Glutamatergic neuron (in vitro differentiated cells): Measurements from ENCODE around the gene IWS1. TPM values are rescaled to one million over a fixed set of nuclear protein-coding genes. Genes with fewer than 3 reads are reported as not detected.

ENCODE experiments used
- DNase-seq: peaks from one replicate; pipeline ENCODE4 v3.0.0; 2022
- H3K27ac Mint-ChIP-seq: one replicate; pipeline ENCODE4 v1.8.0; 2020; ENCODE audit warnings: mild to moderate bottlenecking, mixed read lengths, inconsistent platforms; ENCODE audit not compliant: unreplicated experiment
- H3K27me3 Mint-ChIP-seq: one replicate; pipeline ENCODE4 v1.8.0; 2020; ENCODE audit warnings: mild to moderate bottlenecking, moderate library complexity, mixed read lengths, inconsistent platforms; ENCODE audit not compliant: unreplicated experiment
- H3K36me3 Mint-ChIP-seq: one replicate; pipeline ENCODE4 v1.8.0; 2020; ENCODE audit warnings: mild to moderate bottlenecking, mixed read lengths, inconsistent platforms; ENCODE audit not compliant: unreplicated experiment
- H3K4me1 Mint-ChIP-seq: one replicate; pipeline ENCODE4 v1.8.0; 2020; ENCODE audit warnings: mild to moderate bottlenecking, low read depth, mixed read lengths, inconsistent platforms; ENCODE audit not compliant: unreplicated experiment
- H3K4me3 Mint-ChIP-seq: one replicate; pipeline ENCODE4 v1.8.0; 2020; ENCODE audit warnings: mild to moderate bottlenecking, mixed read lengths, inconsistent platforms; ENCODE audit not compliant: unreplicated experiment
- H3K9me3 Mint-ChIP-seq: one replicate; pipeline ENCODE4 v1.8.0; 2020; ENCODE audit warnings: mild to moderate bottlenecking, moderate library complexity, mixed read lengths, inconsistent platforms; ENCODE audit not compliant: unreplicated experiment
- CTCF ChIP-seq: fragments of 200-600 bp; sonication (generic); IDR thresholded peaks from one replicate; pipeline ENCODE4 v1.5.0; 2021; ENCODE audit not compliant: partially characterized antibody, unreplicated experiment
- total RNA-seq: library from RNA; stranded (reverse); fragmentation: NEBNext Ultra II Directional; extraction: Animal tissue kit (Norgen Biotek cat#: 25700); gene quantifications from one replicate; pipeline ENCODE4 v1.2.1, GENCODE V29; 2021; ENCODE audit not compliant: unreplicated experiment

The IWS1 gene
- total RNA-seq, 1 donor from 2014 or later = 46.1 TPM

- no peak overlapping the region for H3K4me3 Mint-ChIP-seq
- TF ChIP-seq CTCF = no peak
- H3K36me3 Mint-ChIP-seq = no peaks in the 10 kb centered on the region
- H3K27me3 Mint-ChIP-seq = peaks cover 4% of the 10 kb centered on the region
- peaks cover 4% of the 10 kb centered on the region for H3K4me1 Mint-ChIP-seq
- no peak overlapping the region for H3K27ac Mint-ChIP-seq
- peaks cover 1% of the 10 kb centered on the region for H3K9me3 Mint-ChIP-seq
- DNase-seq = no peak
Observed at GRCh38 chr2:127569666-127570065, 43.4 kb upstream of the IWS1 start.

GRCh38 chr2:127568128-127568527 is 41.8 kb upstream of the IWS1 start:
- peaks cover 6% of the 10 kb centered on the region for H3K27me3 Mint-ChIP-seq
- no peak overlapping the region for H3K4me3 Mint-ChIP-seq
- TF ChIP-seq CTCF = no peak
- H3K4me1 Mint-ChIP-seq = peaks cover 4% of the 10 kb centered on the region
- no peaks in the 10 kb centered on the region for H3K36me3 Mint-ChIP-seq
- peaks cover 3% of the 10 kb centered on the region for H3K9me3 Mint-ChIP-seq
- DNase-seq = no peak
- no peak overlapping the region for H3K27ac Mint-ChIP-seq

- no peak overlapping the region for H3K4me3 Mint-ChIP-seq
- no peak for DNase-seq
- no peak for TF ChIP-seq CTCF
- peaks cover 4% of the 10 kb centered on the region for H3K4me1 Mint-ChIP-seq
- no peaks in the 10 kb centered on the region for H3K36me3 Mint-ChIP-seq
- H3K9me3 Mint-ChIP-seq = peaks cover 3% of the 10 kb centered on the region
- H3K27ac Mint-ChIP-seq = no peak overlapping the region
- H3K27me3 Mint-ChIP-seq = peaks cover 9% of the 10 kb centered on the region
Observed at GRCh38 chr2:127567351-127567854, 41.1 kb upstream of the IWS1 start.

- DNase-seq = no peak
- TF ChIP-seq CTCF = no peak
- Mint-ChIP-seq H3K9me3 (peaks cover 3% of the 10 kb centered on the region), H3K36me3 (no peaks in the 10 kb centered on the region), H3K27ac (no peak overlapping the region), H3K27me3 (peaks cover 9% of the 10 kb centered on the region), H3K4me3 (no peak overlapping the region), H3K4me1 (peaks cover 4% of the 10 kb centered on the region)
Observed at GRCh38 chr2:127566576-127566975, 40.3 kb upstream of the IWS1 start.

GRCh38 chr2:127566139-127566417 is 39.8 kb upstream of the IWS1 start:
- Mint-ChIP-seq H3K27me3 (peaks cover 9% of the 10 kb centered on the region), H3K27ac (no peak overlapping the region), H3K36me3 (no peaks in the 10 kb centered on the region), H3K4me1 (peaks cover 4% of the 10 kb centered on the region), H3K9me3 (peaks cover 3% of the 10 kb centered on the region), H3K4me3 (no peak overlapping the region)
- no peak for TF ChIP-seq CTCF
- DNase-seq = no peak
